WTC11 (cell line): ENCODE data around the gene PRSS56. TPM values are rescaled to one million over a fixed set of nuclear protein-coding genes. Genes with fewer than 3 reads are reported as not detected.

Source experiments
- ATAC-seq: fragments of 200-7000 bp; cut with Tn5 transposase; 2 replicates; pipeline ENCODE4 v1.10.0; 2021; ENCODE audit warnings: mild to moderate bottlenecking, moderate library complexity
- CTCF ChIA-PET: fragments of 300-600 bp; sonication (Branson Sonifier 250); formaldehyde crosslinking; loops from one replicate; lab custom pipeline; 2021; ENCODE audit warnings: antibody characterized with exemption; lab: Charles Lee
- POLR2A ChIA-PET: fragments of 350-600 bp; sonication (Branson Sonifier 250); formaldehyde crosslinking; loops from one replicate; lab custom pipeline; 2021; ENCODE audit warnings: antibody characterized with exemption; lab: Charles Lee
- DNase-seq: peaks from one replicate; pipeline ENCODE4 v3.0.0; 2021; ENCODE audit warnings: low spot score
- H3K27ac Mint-ChIP-seq: 2 replicates; pipeline ENCODE4 v1.8.0; 2021; ENCODE audit warnings: mixed read lengths
- H3K27me3 Mint-ChIP-seq: 2 replicates; pipeline ENCODE4 v1.8.0; 2021; ENCODE audit warnings: low read depth, mild to moderate bottlenecking, moderate library complexity, mixed read lengths
- H3K36me3 Mint-ChIP-seq: 2 replicates; pipeline ENCODE4 v1.8.0; 2021; ENCODE audit warnings: mixed read lengths
- H3K4me1 Mint-ChIP-seq: 2 replicates; pipeline ENCODE4 v1.8.0; 2022; ENCODE audit warnings: mixed read lengths
- H3K4me3 Mint-ChIP-seq: 2 replicates; pipeline ENCODE4 v1.8.0; 2021; ENCODE audit warnings: mild to moderate bottlenecking, moderate library complexity, mixed read lengths
- H3K9me3 Mint-ChIP-seq: 2 replicates; pipeline ENCODE4 v1.8.0; 2021; ENCODE audit warnings: mixed read lengths
- AR ChIP-seq: fragments of 250-450 bp; sonication (Bioruptor Pico); IDR thresholded peaks from 2 replicates; pipeline ENCODE4 v1.9.0; 2021; ENCODE audit warnings: mild to moderate bottlenecking
- ARID4B ChIP-seq: sonication (generic); formaldehyde crosslinking; IDR thresholded peaks from 2 replicates; pipeline ENCODE4 v1.8.0; 2023; ENCODE audit warnings: missing genetic modification reagents, mild to moderate bottlenecking, borderline replicate concordance
- ATF3 ChIP-seq: sonication (generic); formaldehyde crosslinking; conservative IDR thresholded peaks from 2 replicates; pipeline ENCODE4 v1.8.1; 2022; ENCODE audit warnings: mild to moderate bottlenecking, missing genetic modification reagents
- CDX4 ChIP-seq: fragments of 250-450 bp; sonication (Bioruptor Pico); IDR thresholded peaks from 2 replicates; pipeline ENCODE4 v1.9.0; 2021; ENCODE audit warnings: moderate library complexity, mild to moderate bottlenecking, inconsistent platforms, borderline replicate concordance
- CREB1 ChIP-seq: sonication (generic); formaldehyde crosslinking; IDR thresholded peaks from 2 replicates; pipeline ENCODE4 v1.8.0; 2023; ENCODE audit warnings: mild to moderate bottlenecking, missing genetic modification reagents
- FOXP1 ChIP-seq: sonication (generic); formaldehyde crosslinking; IDR thresholded peaks from 2 replicates; pipeline ENCODE4 v1.8.0; 2022; ENCODE audit warnings: missing genetic modification reagents, mild to moderate bottlenecking, moderate library complexity, borderline replicate concordance
- GABPB1 ChIP-seq: sonication (generic); formaldehyde crosslinking; IDR thresholded peaks from 2 replicates; pipeline ENCODE4 v1.8.1; 2023; ENCODE audit warnings: mild to moderate bottlenecking, missing genetic modification reagents
- GRHL2 ChIP-seq: fragments of 250-450 bp; sonication (Bioruptor Pico); IDR thresholded peaks from 2 replicates; pipeline ENCODE4 v1.8.0; 2022; ENCODE audit warnings: mild to moderate bottlenecking, moderate library complexity; ENCODE audit not compliant: insufficient replicate concordance, severe bottlenecking
- MLX ChIP-seq: sonication (generic); formaldehyde crosslinking; IDR thresholded peaks from 2 replicates; pipeline ENCODE4 v1.8.1; 2023; ENCODE audit warnings: mild to moderate bottlenecking, missing genetic modification reagents, moderate library complexity
- NR1H2 ChIP-seq: sonication (generic); formaldehyde crosslinking; IDR thresholded peaks from 2 replicates; pipeline ENCODE4 v1.9.0; 2021; ENCODE audit warnings: mild to moderate bottlenecking, moderate library complexity, missing genetic modification reagents
- SP1 ChIP-seq: sonication (generic); formaldehyde crosslinking; conservative IDR thresholded peaks from 2 replicates; pipeline ENCODE4 v1.8.1; 2022; ENCODE audit warnings: missing genetic modification reagents
- USF1 ChIP-seq: sonication (generic); formaldehyde crosslinking; IDR thresholded peaks from 2 replicates; pipeline ENCODE4 v1.8.0; 2022; ENCODE audit warnings: mild to moderate bottlenecking, missing genetic modification reagents
- ZMAT4 ChIP-seq: fragments of 250-450 bp; sonication (Bioruptor Pico); IDR thresholded peaks from 2 replicates; pipeline ENCODE4 v1.9.0; 2021; ENCODE audit warnings: mild to moderate bottlenecking
- ZNF423 ChIP-seq: fragments of 250-450 bp; sonication (Bioruptor Pico); IDR thresholded peaks from 2 replicates; pipeline ENCODE4 v2.1.2; 2022; ENCODE audit warnings: mild to moderate bottlenecking, moderate library complexity
- total RNA-seq: library from RNA; stranded (reverse); gene quantifications from 3 replicates; pipeline ENCODE4 v1.2.3, GENCODE V29; 2021

The PRSS56 gene
- total RNA-seq, 1 experiment from 2014 or later = not detected

- Mint-ChIP-seq H3K4me3 (peak overlapping the region; percentile 95), H3K27ac (no peak overlapping the region), H3K9me3 (no peaks in the 10 kb centered on the region), H3K36me3 (no peaks in the 10 kb centered on the region), H3K27me3 (peaks cover 50% of the 10 kb centered on the region), H3K4me1 (peaks cover 22% of the 10 kb centered on the region)
- ATAC-seq = no peak
- POLR2A ChIA-PET = interaction anchor here (1.0 to 1.2 kb wide), 2 partner anchors 22 to 49 kb away, joined by 3 to 4 read pairs; partner anchors contain the start of genes EIF4E2 and TIGD1
- TF ChIP-seq USF1 (CRISPR knock-in tag) (no peak), GRHL2 (CRISPR knock-in tag) (no peak), MLX (CRISPR knock-in tag) (no peak), FOXP1 (no peak), ARID4B (CRISPR knock-in tag) (no peak), SP1 (CRISPR knock-in tag) (no peak), ZMAT4 (CRISPR knock-in tag) (no peak), NR1H2 (no peak), ATF3 (CRISPR knock-in tag) (no peak), CREB1 (no peak), AR (CRISPR knock-in tag) (no peak), CDX4 (CRISPR knock-in tag) (no peak), GABPB1 (CRISPR knock-in tag) (no peak), ZNF423 (no peak)
- DNase-seq = no peak
- CTCF ChIA-PET = interaction anchor here (0.6 to 3.2 kb wide), 8 partner anchors 14 to 160 kb away, joined by 3 to 33 read pairs (median 4); no protein-coding TSS in a partner anchor
Observed at GRCh38 chr2:232501794-232502390, 18.3 kb upstream of the PRSS56 start.
